CD14-positive monocyte (primary cell): ENCODE measurements around the gene MRPS23. TPM values are rescaled to one million over a fixed set of nuclear protein-coding genes. Genes with fewer than 3 reads are reported as not detected.

Source experiments
- DNase-seq, 3 donors: peaks; one replicate each; pipeline ENCODE4 v3.0.0-alpha.2; 2011 to 2022
- H2AFZ ChIP-seq: 2 replicates; pipeline ENCODE4 v1.6.0; 2012; ENCODE audit warnings: mild to moderate bottlenecking, low read depth, low read length, inconsistent platforms; ENCODE audit not compliant: insufficient read depth, poor library complexity, severe bottlenecking
- H3K27ac ChIP-seq, 2 donors: 1 replicate in 1 of 2; 2 replicates in 1 of 2; pipeline ENCODE4 v1.5.1; 2012 to 2013; ENCODE audit warnings: low read length in 2 of 2, control low read depth in 1 of 2, inconsistent platforms in 1 of 2, low read depth in 1 of 2, mild to moderate bottlenecking in 1 of 2
- H3K27me3 ChIP-seq, 2 donors: one replicate each; pipeline versions ENCODE4 v1.6.0 to v1.6.1; 2011 to 2013; ENCODE audit warnings: low read length in 2 of 2; ENCODE audit not compliant: control insufficient read depth in 2 of 2, insufficient read depth in 2 of 2
- H3K36me3 ChIP-seq, 2 donors: replicated peaks in 1 of 2; 1 replicate in 1 of 2; 2 replicates in 1 of 2; pipeline versions ENCODE4 v1.5.1 to v1.6.1; 2012 to 2013; ENCODE audit warnings: low read length in 2 of 2, control low read depth in 1 of 2, inconsistent platforms in 1 of 2, mild to moderate bottlenecking in 1 of 2; ENCODE audit not compliant: insufficient read depth in 2 of 2, control insufficient read depth in 1 of 2
- H3K4me1 ChIP-seq, 2 donors: 1 replicate in 1 of 2; 2 replicates in 1 of 2; pipeline versions ENCODE4 v1.5.1 to v1.6.1; 2012 to 2013; ENCODE audit warnings: low read length in 2 of 2, control low read depth in 1 of 2, inconsistent platforms in 1 of 2, mild to moderate bottlenecking in 1 of 2, moderate library complexity in 1 of 2; ENCODE audit not compliant: insufficient read depth in 2 of 2, control insufficient read depth in 1 of 2
- H3K4me2 ChIP-seq: replicated peaks from 2 replicates; pipeline ENCODE3; 2012; ENCODE audit warnings: low read length, moderate library complexity, mild to moderate bottlenecking; ENCODE audit not compliant: poor library complexity, severe bottlenecking; ENCODE audit errors: extremely low read depth
- H3K4me3 ChIP-seq, 3 experiments: fragments of 200-600 bp in 1 of 3; sonication (generic) in 1 of 3; replicated peaks in 1 of 3; 1 replicate in 2 of 3; 2 replicates in 1 of 3; pipeline ENCODE4 v1.5.1; 2011 to 2013; ENCODE audit warnings: low read length in 3 of 3, mild to moderate bottlenecking in 3 of 3, control low read depth in 2 of 3, low read depth in 2 of 3, inconsistent platforms in 1 of 3, moderate library complexity in 1 of 3
- H3K79me2 ChIP-seq: 2 replicates; pipeline ENCODE4 v1.6.0; 2012; ENCODE audit warnings: mild to moderate bottlenecking, control low read depth, inconsistent platforms, low read length, moderate library complexity; ENCODE audit not compliant: insufficient read depth
- H3K9ac ChIP-seq: 2 replicates; pipeline ENCODE4 v1.6.0; 2017; ENCODE audit warnings: low read length, mild to moderate bottlenecking; ENCODE audit not compliant: insufficient read depth, poor library complexity, severe bottlenecking
- H3K9me3 ChIP-seq, 2 donors: replicated peaks in 1 of 2; 1 replicate in 1 of 2; 2 replicates in 1 of 2; pipeline versions ENCODE4 v1.5.1 to v1.6.1; 2012 to 2013; ENCODE audit warnings: low read length in 2 of 2, control low read depth in 1 of 2; ENCODE audit not compliant: control insufficient read depth in 1 of 2, insufficient read depth in 1 of 2
- H4K20me1 ChIP-seq: 2 replicates; pipeline ENCODE4 v1.6.0; 2012; ENCODE audit warnings: mild to moderate bottlenecking, low read length, control low read depth, moderate library complexity; ENCODE audit not compliant: insufficient read depth
- H3K27ac Mint-ChIP-seq, 7 donors: one replicate each; pipeline ENCODE4 v1.8.0; 2020; ENCODE audit warnings: mild to moderate bottlenecking in 7 of 7, mixed read lengths in 7 of 7, moderate library complexity in 6 of 7, inconsistent platforms in 2 of 7
- H3K27me3 Mint-ChIP-seq, 3 donors: one replicate each; pipeline ENCODE4 v1.8.0; 2021 to 2022; ENCODE audit warnings: low read depth in 3 of 3, mild to moderate bottlenecking in 3 of 3, mixed read lengths in 3 of 3, moderate library complexity in 3 of 3, inconsistent platforms in 1 of 3
- H3K36me3 Mint-ChIP-seq, 2 donors: one replicate each; pipeline ENCODE4 v1.8.0; 2020; ENCODE audit warnings: mixed read lengths in 2 of 2, inconsistent platforms in 1 of 2, mild to moderate bottlenecking in 1 of 2
- H3K4me1 Mint-ChIP-seq: one replicate; pipeline ENCODE4 v1.8.0; 2020; ENCODE audit warnings: mild to moderate bottlenecking, mixed read lengths
- H3K4me3 Mint-ChIP-seq, 2 donors: one replicate each; pipeline ENCODE4 v1.8.0; 2020; ENCODE audit warnings: mild to moderate bottlenecking in 2 of 2, mixed read lengths in 2 of 2, moderate library complexity in 1 of 2
- H3K9me3 Mint-ChIP-seq, 7 donors: one replicate each; pipeline ENCODE4 v1.8.0; 2020 to 2022; ENCODE audit warnings: mixed read lengths in 7 of 7, mild to moderate bottlenecking in 6 of 7, moderate library complexity in 6 of 7, inconsistent platforms in 2 of 7
- CTCF ChIP-seq: fragments of 200-600 bp; IDR thresholded peaks from one replicate; pipeline ENCODE4 v1.8.0; 2022; ENCODE audit warnings: antibody characterized with exemption, mild to moderate bottlenecking
- WGBS: methylation state at CpG from one replicate; pipeline ENCODE4 v1.1.5; 2013; ENCODE audit warnings: missing lambda C conversion rate; ENCODE audit not compliant: insufficient coverage; 5-methylcytosine and 5-hydroxymethylcytosine counted together
- intact Hi-C, 2 donors: fragments of 100-400 bp; cut with micrococcal nuclease; formaldehyde crosslinking; loops; one replicate each; pipeline versions ENCODE4 v1.15.0 to v1.15.1; 2023
- polyA plus RNA-seq, 3 donors: library from polyadenylated mRNA; depleted of rRNA in 1 of 3; unstranded in 2 of 3; stranded (reverse) in 1 of 3; fragments of 300-500 nt in 2 of 3; fragments of >200 nt in 1 of 3; fragmentation: Illumina TruSeq in 2 of 3; gene quantifications; 1 replicate in 2 of 3; 2 replicates in 1 of 3; pipeline ENCODE4 v1.2.3, GENCODE V29; 2012 to 2021

The MRPS23 gene
- polyA plus RNA-seq, 3 donors, result 14.5 to 40.6 (median 32.7) TPM

GRCh38 chr17:57808882-57809281 lies 41.0 kb downstream of the MRPS23 start:
- no peak for DNase-seq
- Mint-ChIP-seq H3K27me3 (peaks cover 54 to 61% (median 55%) of the 10 kb centered on the region in 3 donors), H3K4me1 (peaks cover 19% of the 10 kb centered on the region), H3K36me3 (peaks cover 3 to 7% of the 10 kb centered on the region in 2 donors), H3K4me3 (no peak overlapping the region), H3K9me3 (no peaks in the 10 kb centered on the region), H3K27ac (no peak overlapping the region)
- H3K79me2 ChIP-seq, result no peaks in the 10 kb centered on the region
- H3K4me2 ChIP-seq, result no peak overlapping the region
- H3K9ac ChIP-seq, result no peak overlapping the region
- H3K27ac ChIP-seq, result no peak overlapping the region
- no peak overlapping the region for H2AFZ ChIP-seq
- TF ChIP-seq CTCF, result no peak
- intact Hi-C loops, result no loop called here
- H3K27me3 ChIP-seq, result peaks cover 18 to 45% of the 10 kb centered on the region in 2 donors
- H3K4me3 ChIP-seq, result no peak overlapping the region
- H4K20me1 ChIP-seq, result no peaks in the 10 kb centered on the region
- no CpG with 5 or more reads among the region's 5 CpGs for WGBS
- no peaks in the 10 kb centered on the region for H3K36me3 ChIP-seq
- no peaks in the 10 kb centered on the region for H3K9me3 ChIP-seq
- peaks cover 16 to 17% of the 10 kb centered on the region in 2 donors for H3K4me1 ChIP-seq

- TF ChIP-seq CTCF, result no peak
- H3K27ac Mint-ChIP-seq, result no peak overlapping the region
These were observed 43.5 kb downstream of the MRPS23 start for GRCh38 chr17:57806167-57806830.

More at GRCh38 chr17:57806167-57806830, 43.5 kb downstream of the MRPS23 start:
- H3K79me2 ChIP-seq, result no peaks in the 10 kb centered on the region
- H3K27me3 ChIP-seq, result peaks cover 17 to 36% of the 10 kb centered on the region in 2 donors
- no peaks in the 10 kb centered on the region for H4K20me1 ChIP-seq
- 59% methylated on average over 3 of the region's 5 CpGs for WGBS
- Mint-ChIP-seq H3K9me3 (peaks cover 0 to 6% (median 2%) of the 10 kb centered on the region in 7 donors), H3K4me1 (peaks cover 11% of the 10 kb centered on the region), H3K36me3 (peaks cover 3 to 5% of the 10 kb centered on the region in 2 donors), H3K27me3 (peaks cover 42 to 45% (median 42%) of the 10 kb centered on the region in 3 donors), H3K4me3 (no peak overlapping the region)
- H3K4me2 ChIP-seq, result no peak overlapping the region
- no peak overlapping the region for H3K27ac ChIP-seq
- no peak overlapping the region for H2AFZ ChIP-seq
- H3K4me1 ChIP-seq, result peaks cover 8 to 9% of the 10 kb centered on the region in 2 donors
- peaks cover 0 to 3% of the 10 kb centered on the region in 2 donors for H3K9me3 ChIP-seq
- H3K4me3 ChIP-seq, result no peak overlapping the region
- no peak for DNase-seq
- intact Hi-C loops, result no loop called here
- H3K36me3 ChIP-seq, result no peaks in the 10 kb centered on the region
- H3K9ac ChIP-seq, result no peak overlapping the region
